ENCODE measurements around the gene AGPAT4. TPM values are rescaled to one million over a fixed set of nuclear protein-coding genes. Genes with fewer than 3 reads are reported as not detected.

AGPAT4 gene
- total RNA-seq, 1 donor from 2014 or later, result 19.7 TPM

DNA sequence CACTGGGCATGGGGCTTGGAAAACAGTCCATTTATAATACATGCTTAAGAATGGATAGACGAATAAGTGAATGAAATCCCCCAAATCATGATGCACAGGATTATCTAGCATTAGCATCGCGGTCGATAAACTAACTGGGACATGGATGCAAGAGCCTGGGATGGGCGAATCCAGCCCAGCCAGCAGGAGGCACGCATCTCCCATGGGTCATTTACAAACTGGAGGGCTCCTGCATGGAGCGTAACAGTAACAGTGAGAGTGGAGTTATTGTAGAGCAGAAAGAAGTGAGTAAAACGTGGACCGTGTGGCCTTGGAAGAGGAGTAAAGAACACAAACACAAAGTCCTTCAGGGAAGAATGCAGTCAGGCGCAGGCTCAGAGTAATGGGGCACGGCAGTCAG is 136.5 kb downstream of the AGPAT4 start:
- no peak for ATAC-seq
- Histone ChIP-seq H3K36me3 (peaks cover 35% of the 10 kb centered on the region), H3K4me3 (no peak overlapping the region), H3K27me3 (ENCODE audit: low read depth) (no peaks in the 10 kb centered on the region), H3K4me1 (no peaks in the 10 kb centered on the region), H3K9me3 (no peaks in the 10 kb centered on the region), H3K27ac (no peak overlapping the region)
- intact Hi-C loops (cut with DNase I), result no loop called here
- TF ChIP-seq, protein P1, sequence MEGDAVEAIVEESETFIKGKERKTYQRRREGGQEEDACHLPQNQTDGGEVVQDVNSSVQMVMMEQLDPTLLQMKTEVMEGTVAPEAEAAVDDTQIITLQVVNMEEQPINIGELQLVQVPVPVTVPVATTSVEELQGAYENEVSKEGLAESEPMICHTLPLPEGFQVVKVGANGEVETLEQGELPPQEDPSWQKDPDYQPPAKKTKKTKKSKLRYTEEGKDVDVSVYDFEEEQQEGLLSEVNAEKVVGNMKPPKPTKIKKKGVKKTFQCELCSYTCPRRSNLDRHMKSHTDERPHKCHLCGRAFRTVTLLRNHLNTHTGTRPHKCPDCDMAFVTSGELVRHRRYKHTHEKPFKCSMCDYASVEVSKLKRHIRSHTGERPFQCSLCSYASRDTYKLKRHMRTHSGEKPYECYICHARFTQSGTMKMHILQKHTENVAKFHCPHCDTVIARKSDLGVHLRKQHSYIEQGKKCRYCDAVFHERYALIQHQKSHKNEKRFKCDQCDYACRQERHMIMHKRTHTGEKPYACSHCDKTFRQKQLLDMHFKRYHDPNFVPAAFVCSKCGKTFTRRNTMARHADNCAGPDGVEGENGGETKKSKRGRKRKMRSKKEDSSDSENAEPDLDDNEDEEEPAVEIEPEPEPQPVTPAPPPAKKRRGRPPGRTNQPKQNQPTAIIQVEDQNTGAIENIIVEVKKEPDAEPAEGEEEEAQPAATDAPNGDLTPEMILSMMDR (IDR thresholded peaks at IDR 0.05), result no peak
- no peak for DNase-seq

DNA sequence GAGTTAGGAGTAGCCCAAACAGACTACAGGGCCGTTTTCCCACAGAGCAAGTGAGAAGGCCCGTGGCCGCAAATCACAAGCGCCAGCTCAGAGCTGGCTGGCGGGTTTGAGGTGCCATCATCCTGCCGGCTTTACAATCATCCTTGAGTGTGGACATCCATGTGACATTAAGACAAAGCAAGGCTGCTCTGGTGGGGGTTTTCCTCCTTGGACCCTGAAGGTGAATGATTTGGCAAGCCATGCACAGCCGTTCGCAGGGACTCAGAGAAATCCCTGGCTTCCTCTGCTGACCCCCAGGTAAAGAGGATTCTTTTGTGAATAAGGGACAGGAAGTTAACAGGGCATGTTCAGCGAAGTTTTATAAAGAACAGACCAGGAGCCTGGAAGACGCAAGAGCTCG is 137.2 kb downstream of the AGPAT4 start:
- Histone ChIP-seq H3K36me3 (peaks cover 41% of the 10 kb centered on the region), H3K27ac (no peak overlapping the region), H3K27me3 (ENCODE audit: low read depth) (no peaks in the 10 kb centered on the region), H3K4me1 (no peaks in the 10 kb centered on the region), H3K9me3 (no peaks in the 10 kb centered on the region), H3K4me3 (no peak overlapping the region)
- ATAC-seq (no peak), DNase-seq (no peak)
- intact Hi-C loops (cut with DNase I), result no loop called here
- TF ChIP-seq, protein P1 (IDR thresholded peaks at IDR 0.05), result no peak

DNA sequence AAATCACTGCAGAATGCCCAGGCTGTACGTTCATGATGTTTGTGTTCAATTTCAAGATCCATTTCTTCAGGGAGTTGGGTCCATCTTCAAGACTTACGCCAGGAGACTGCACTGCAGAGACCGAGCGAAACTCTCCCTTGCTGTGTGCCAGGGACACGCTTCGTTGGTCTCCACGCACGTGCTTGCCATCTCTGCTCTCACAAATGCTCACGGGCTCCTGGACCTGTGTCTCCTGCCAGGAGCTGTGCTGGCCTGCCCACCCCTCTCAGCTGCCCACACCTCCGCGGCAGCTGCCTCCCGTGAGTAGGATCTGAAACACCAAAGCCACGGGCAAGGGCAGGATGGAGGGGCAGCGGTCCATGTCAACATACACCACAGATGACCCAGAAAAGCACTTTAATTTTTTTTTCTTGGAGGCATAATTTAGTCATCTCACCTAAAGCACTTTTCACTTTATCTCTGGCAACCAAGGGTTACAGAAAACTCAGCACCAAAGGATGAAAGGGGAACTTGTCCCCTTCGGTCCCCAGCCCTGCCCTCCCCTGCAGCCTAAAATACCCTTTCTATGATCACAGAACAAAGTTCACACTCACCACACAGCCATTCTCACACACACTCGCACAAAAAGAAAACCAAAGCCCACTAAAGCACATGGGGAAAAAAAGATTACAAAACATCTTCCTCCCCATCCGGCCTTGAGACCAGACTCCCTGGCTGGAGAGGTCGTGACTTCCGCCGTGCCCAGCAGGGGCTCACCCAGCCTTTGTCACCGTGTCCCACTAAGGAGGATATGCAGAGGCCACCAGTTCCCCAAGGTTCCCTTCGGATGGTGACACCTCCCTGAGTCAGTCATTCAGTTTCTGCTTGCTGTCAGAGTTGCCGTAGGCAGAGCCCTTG is 137.9 kb downstream of the AGPAT4 start:
- no peak overlapping the region for H3K4me3 ChIP-seq
- no peak overlapping the region for H3K27ac ChIP-seq
- H3K36me3 ChIP-seq, result peaks cover 41% of the 10 kb centered on the region
- ATAC-seq (no peak), DNase-seq (no peak)
- intact Hi-C loops (cut with DNase I), result no loop called here
- H3K4me1 ChIP-seq, result no peaks in the 10 kb centered on the region
- H3K9me3 ChIP-seq, result no peaks in the 10 kb centered on the region
- H3K27me3 ChIP-seq (ENCODE audit: low read depth), result no peaks in the 10 kb centered on the region
- TF ChIP-seq, protein P1 (IDR thresholded peaks at IDR 0.05), result no peak

DNA sequence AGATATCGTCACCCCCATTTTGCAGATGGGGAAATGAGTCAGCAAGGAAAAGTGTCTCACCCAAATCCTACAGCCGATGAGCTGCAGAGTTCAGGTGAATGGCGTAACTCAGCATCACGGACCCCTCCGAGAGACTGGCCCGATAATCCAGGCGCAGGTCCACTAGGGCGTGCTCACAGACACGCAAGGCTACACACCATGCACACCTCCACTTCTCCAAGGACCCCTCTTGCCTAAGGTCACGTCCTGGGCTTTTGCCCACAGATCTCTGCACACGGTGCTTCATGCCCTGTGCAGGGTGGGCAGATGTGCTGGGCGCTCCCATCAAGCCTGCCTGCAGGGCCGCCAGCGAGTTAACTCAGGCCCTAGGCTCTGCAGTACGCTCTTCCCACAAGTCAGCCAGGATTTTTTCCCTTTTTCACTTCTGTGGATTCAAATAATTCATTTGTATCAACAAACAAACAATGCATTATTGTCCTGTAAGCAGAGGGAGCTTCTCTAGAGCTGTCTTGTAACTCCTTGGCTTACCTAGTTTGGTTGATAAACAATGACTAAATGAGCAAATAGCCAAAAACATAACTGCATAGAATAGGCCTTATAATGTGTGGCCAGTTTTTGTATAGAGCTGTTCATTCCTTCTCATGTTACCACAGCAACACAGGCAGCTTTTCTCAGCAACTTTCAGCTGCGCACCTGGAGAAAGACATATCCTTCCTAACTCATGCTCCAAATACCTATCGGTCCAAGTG is 139.1 kb downstream of the AGPAT4 start:
- intact Hi-C loops (cut with DNase I), result no loop called here
- DNase-seq, result no peak
- Histone ChIP-seq H3K9me3 (no peaks in the 10 kb centered on the region), H3K36me3 (peaks cover 41% of the 10 kb centered on the region), H3K27me3 (ENCODE audit: low read depth) (no peaks in the 10 kb centered on the region), H3K4me3 (no peak overlapping the region), H3K27ac (no peak overlapping the region), H3K4me1 (no peaks in the 10 kb centered on the region)
- no peak for ATAC-seq
- TF ChIP-seq, protein P1 (IDR thresholded peaks at IDR 0.05), result no peak

DNA sequence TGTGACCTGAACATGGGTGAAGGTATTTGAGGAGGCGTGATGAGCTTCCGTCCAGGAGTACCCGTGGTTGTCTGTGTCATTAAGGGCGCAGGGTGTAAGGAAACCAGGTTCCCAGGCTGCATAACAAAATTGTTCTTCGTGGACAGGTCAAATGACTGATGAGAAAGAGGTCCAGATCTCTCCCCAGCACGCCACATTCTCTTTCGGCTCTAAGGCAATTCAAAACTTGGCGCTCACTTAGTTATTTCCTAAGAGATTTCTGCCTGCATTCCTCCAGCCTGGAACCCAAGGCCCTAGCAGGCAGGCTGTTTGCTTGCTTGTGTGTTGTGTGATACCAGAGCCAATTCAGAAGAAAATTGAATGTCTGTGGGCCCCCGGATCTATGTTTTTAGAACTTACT is 139.9 kb downstream of the AGPAT4 start:
- peaks cover 37% of the 10 kb centered on the region for H3K36me3 ChIP-seq
- TF ChIP-seq, protein P1 (IDR thresholded peaks at IDR 0.05), result no peak
- no peak overlapping the region for H3K27ac ChIP-seq
- no peaks in the 10 kb centered on the region for H3K4me1 ChIP-seq
- H3K9me3 ChIP-seq, result no peaks in the 10 kb centered on the region
- no peak for ATAC-seq
- no peak overlapping the region for H3K4me3 ChIP-seq
- no peaks in the 10 kb centered on the region for H3K27me3 ChIP-seq (ENCODE audit: low read depth)
- intact Hi-C loops (cut with DNase I), result no loop called here
- DNase-seq, result no peak
